GM19193 (cell line): ENCODE results near the gene PC.

Experiments used
- POLR2A ChIP-seq: IDR thresholded peaks from 4 replicates; pipeline ENCODE4 v1.6.1; 2011; ENCODE audit not compliant: insufficient read depth, insufficient read length; ENCODE audit errors: extremely low read depth

Gene PC

GRCh38 chr11:66855574-66856495 lies 102.3 kb downstream of the PC start:
- peak; percentile 79 for TF ChIP-seq POLR2A

DNA sequence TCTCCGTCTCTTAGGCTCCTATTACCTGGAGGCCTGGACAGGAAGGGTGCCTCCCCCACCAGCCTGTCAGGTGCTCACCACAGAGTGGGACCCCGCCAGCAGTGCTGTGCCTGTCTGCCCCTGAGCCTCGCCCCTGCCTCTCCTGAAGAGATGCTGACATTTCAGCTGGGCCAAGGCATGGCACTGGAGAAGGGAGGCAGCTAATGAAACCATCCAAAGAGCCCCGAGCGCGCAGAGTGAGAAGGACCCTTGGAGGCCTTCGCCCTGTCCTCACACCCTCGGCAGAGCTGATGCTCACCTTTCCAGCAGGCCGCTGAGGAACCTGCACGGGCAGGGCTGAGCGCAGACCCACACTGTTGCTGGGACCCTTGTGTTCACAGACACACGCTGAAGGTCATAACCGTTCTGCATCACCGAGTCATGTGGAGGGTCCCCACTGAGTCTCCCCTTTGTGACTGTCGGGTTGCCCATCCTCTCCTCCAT lies 103.4 kb downstream of the PC start:
- TF ChIP-seq POLR2A: no peak

DNA sequence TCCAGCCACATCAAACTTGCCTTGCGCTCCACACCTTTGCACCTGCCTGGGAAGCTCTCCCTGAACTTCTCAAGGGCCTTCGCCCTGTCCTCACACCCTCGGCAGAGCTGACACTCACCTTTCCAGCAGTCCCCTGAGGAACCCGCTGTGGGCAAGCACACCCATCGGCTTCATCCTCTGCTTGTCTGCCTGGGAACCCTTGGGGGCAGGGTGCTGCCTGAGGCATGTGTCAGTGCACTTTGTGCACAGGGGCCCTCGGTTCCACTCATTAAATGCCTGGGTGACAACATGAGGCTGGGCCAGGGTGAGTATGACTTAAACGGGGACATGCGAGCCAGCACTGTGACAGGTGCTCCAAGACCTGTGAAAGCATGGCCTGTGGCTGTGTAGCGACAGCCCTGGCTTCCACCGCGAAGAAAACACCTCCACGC lies 103.9 kb downstream of the PC start:
- TF ChIP-seq POLR2A: no peak

DNA sequence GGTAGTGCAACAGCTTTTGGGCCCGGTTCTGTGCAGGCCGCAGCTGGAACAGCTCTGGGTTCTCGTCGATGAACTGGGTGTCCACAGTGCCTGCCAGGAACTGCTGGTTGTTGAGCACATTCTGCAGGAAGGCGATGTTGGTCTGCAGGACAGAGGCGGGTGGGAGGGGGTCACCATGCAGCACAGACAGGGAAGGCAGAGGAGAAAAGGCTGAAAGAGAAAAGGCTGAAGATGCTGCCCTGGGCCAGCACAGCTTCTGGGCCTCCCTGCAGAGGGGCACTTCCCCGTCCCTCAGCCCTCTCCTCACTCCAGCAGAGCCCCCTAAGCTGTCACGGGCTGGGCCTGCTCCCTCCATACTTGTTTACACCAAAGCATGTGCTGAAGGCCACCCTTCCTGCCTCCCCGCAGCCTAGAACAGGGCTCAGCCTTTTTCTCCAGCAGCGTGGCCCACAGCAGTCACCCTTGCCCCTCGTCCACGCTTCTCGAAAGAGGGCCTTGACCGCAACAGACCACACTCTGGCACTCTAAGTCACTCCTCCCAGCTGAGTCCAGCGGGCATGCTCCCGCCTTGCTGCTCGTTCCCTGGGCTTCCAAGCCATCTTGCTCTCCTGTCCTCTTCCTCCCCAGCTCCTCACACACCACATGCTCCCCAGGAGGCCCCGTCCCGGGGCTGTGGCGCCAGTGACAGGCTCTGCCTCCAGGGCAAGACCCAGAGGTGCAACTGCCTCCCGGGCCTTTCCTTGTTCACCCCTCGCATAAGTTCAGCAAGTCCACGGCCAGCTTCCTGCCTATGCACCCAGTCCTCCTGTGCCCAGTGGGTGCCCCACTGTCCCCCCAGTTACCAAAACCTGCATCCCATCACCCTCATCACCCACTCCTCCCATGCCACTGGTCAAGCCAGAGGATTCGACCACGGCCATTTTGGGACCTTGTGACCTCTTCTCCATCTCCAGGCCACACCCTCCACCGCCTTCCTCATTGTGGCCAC lies 104.6 kb downstream of the PC start:
- no peak for TF ChIP-seq POLR2A

DNA sequence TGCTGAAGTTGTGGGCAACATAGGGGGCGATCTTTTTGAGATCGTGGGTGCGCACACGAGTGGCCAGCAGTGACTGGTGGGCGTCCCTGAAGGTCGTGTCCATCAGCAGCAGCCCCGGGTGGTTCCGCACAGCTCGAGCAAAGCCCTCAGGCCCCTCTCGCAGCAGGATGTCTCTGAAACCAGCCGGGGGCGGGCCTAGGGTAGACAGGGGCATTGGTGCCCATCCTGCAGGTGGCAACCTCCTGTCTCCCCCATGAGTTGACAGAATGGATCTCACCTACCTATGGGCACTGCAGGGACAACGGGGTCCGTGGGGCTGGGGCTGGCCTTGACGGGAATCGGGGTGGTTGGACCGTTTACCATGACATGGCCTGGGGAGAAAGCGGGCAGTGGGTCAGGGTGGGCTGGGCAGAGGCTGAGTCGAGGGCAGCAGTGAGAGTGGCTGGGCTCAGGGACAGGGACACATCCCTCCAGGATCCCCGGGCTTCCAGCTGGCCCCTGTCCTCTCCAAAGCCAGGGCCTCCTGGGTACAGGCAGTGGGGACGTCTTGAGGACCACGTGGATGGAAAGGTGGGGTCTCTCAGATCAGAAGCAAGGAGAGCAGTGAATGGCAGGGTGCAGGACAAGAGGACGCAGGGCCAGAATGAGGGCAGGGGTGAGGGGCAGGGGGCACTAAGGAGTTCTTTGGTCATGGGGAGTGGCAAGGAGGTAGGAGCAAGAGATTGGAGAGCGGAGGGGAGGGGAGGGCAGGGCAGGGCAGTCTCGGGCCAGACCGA lies 105.5 kb downstream of the PC start:
- TF ChIP-seq POLR2A: no peak

DNA sequence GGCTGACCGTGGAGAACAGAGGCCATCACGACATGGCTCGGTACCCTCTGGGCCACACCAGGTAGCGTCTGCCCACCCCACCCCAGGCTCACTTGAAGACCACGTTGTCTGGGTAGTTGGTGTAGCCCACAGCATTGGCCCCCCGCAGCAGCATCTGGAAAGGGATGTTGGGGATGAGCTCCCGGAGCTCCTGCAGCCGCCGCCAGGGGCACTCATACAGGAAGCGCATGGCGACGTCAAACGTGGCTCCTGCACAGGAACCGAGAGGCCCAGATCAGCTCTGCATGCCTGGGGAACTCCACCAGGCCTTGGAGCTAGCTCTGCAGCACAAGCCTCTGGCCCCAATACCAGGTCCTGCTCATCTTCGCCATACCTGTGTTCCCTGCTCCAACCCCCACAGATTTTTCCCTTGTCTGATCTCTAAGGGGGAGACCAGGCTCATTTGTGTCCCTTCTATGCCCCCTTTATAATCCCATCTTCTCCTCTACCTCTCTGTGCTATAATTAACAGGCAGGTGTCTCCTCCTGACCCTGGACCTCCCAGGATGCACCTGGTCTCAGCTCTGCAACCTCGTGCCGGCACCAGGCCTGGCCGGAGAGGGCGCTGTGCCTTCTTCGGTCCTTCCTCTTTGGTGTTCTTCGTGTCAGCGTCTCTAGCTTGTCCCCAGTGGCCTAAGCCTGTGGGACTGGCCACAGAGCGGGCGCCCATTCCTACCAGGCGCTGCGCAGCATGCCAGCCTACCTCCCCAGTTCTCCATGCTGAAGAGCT lies 106.3 kb downstream of the PC start:
- TF ChIP-seq POLR2A: no peak

DNA sequence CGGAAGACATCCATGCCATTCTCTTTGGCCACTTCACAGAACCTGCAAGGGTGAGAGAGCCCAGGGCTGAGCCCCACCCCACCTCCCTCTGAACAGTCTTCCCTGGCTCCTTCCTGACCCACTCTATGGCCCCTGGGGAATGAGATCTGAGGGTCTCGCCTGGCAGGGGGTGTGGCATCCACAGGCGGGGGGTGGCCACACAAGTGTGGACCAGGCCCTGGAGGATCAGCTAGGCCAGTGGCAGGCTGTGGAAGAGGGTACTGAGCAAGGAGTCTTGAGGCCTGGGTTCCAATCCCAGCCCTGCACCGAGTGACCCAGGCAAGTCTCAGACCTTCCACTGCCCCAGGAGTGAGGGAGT lies 107.0 kb downstream of the PC start:
- TF ChIP-seq POLR2A: no peak

- no peak for TF ChIP-seq POLR2A
These were observed 107.5 kb downstream of the PC start for GRCh38 chr11:66850588-66851238.

GRCh38 chr11:66850235-66850587 lies 108.0 kb downstream of the PC start:
- no peak for TF ChIP-seq POLR2A

GRCh38 chr11:66849501-66850234 lies 108.5 kb downstream of the PC start:
- TF ChIP-seq POLR2A: no peak

GRCh38 chr11:66848671-66849500 lies 109.3 kb downstream of the PC start:
- no peak for TF ChIP-seq POLR2A
